Fibroblast of the aortic adventitia (primary cell): ENCODE results near the gene CPA1. TPM values are rescaled to one million over a fixed set of nuclear protein-coding genes. Genes with fewer than 3 reads are reported as not detected.
A peak's percentile ranks its signal among the peaks of the same experiment; 100 is the strongest.

Source experiments
- DNase-seq: peaks from one replicate; pipeline ENCODE4 v3.0.0-alpha.2; 2010; ENCODE audit warnings: low read depth
- H3K4me3 ChIP-seq: 2 replicates; pipeline ENCODE4 v1.5.1; 2011; ENCODE audit warnings: low read depth, mild to moderate bottlenecking, control low read depth, low read length, moderate library complexity
- CTCF ChIP-seq: IDR thresholded peaks from 2 replicates; pipeline ENCODE4 v1.5.1; 2011; ENCODE audit warnings: mild to moderate bottlenecking, low read length, control low read depth, inconsistent platforms; ENCODE audit not compliant: insufficient read depth
- total RNA-seq: library from RNA; depleted of rRNA; stranded (reverse); fragments of >200 nt; gene quantifications from 2 replicates; pipeline ENCODE4 v1.2.3, GENCODE V29; 2012; ENCODE audit warnings: low replicate concordance

CPA1 gene
- total RNA-seq, 1 donor, result 0.45 TPM

DNA sequence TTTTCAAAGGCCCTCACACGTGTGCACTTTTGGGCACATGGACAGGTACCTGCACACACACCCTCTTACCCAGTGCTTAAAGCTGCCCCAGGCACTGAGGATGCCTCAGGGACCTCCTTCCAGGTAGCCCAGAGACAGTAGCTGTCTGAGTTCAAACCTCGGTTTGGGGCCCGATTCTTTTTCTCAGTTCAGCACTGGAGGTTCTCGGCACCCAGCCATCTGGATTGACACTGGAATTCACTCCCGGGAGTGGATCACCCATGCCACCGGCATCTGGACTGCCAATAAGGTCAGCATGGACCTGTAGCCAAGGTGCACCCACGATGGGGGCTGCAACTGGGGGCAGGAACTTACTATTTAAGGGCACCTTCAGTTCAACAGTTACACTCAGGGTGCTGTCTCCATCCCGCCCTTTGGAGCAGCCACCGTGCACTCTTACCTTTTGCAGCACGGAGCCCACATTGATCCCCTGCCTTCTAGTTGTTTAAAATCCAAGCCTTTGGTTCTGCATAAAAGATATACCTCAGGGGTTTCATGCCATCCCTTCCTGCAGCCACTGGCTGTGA, 18.0 kb upstream of the CPA1 start:
- no peak for DNase-seq
- TF ChIP-seq CTCF, result no peak
- no peak overlapping the region for H3K4me3 ChIP-seq

- H3K4me3 ChIP-seq, result no peak overlapping the region
- DNase-seq, result peak; percentile 93
- no peak for TF ChIP-seq CTCF
Observed at GRCh38 chr7:130363026-130363847, 17.1 kb upstream of the CPA1 start.

GRCh38 chr7:130364451-130364850, 15.8 kb upstream of the CPA1 start:
- H3K4me3 ChIP-seq, result no peak overlapping the region
- no peak for TF ChIP-seq CTCF
- DNase-seq, result no peak

DNA sequence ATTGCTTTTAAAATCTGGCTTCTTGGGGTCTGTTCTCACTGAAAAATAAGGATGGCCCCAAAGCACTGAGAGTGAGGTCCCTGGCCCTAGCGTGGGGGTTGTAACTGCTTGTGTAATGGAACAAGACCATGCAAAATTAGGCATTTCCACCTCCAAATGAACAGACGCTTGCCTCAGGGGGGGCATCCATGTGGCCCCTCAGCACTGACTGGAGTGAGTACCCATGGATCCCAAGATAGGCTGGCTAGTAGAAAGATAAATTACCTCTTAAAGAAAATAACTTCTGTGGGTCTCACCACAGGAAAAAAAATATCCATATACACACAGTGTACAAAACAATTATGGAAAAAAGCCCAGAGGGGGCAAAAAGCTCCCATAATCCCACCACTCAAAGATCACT, 15.2 kb upstream of the CPA1 start:
- no peak for TF ChIP-seq CTCF
- H3K4me3 ChIP-seq, result no peak overlapping the region
- DNase-seq, result no peak

GRCh38 chr7:130365511-130366441, 14.5 kb upstream of the CPA1 start:
- TF ChIP-seq CTCF, result no peak
- peak; percentile 71 for DNase-seq
- no peak overlapping the region for H3K4me3 ChIP-seq

- no peak for TF ChIP-seq CTCF
- no peak for DNase-seq
- no peak overlapping the region for H3K4me3 ChIP-seq
Observed at GRCh38 chr7:130366564-130366963, 13.7 kb upstream of the CPA1 start.
